Glomerular endothelial cell (primary cell): ENCODE data around the gene SELP. TPM values are rescaled to one million over a fixed set of nuclear protein-coding genes. Genes with fewer than 3 reads are reported as not detected.

Source experiments
- total RNA-seq: library from RNA; depleted of rRNA; stranded (reverse); fragments of >200 nt; gene quantifications from 2 replicates; pipeline ENCODE4 v1.2.3, GENCODE V29; 2015

Gene SELP
- total RNA-seq, 1 donor from 2014 or later, result 27.7 TPM

Other genes starting within 250 kb of the SELP start
- 0.41 and 0.58 TPM in 2 replicates for gene CCDC181, start 202.7 kb downstream of the SELP start, total RNA-seq
- 4.0 and 4.5 TPM in 2 replicates for gene SLC19A2, start 144.2 kb downstream of the SELP start, total RNA-seq
- not detected in 2 replicates for gene F5, start 43.6 kb downstream of the SELP start, total RNA-seq
- gene SELL, start 81.5 kb upstream of the SELP start, total RNA-seq, result 0.05 and 0.88 TPM in 2 replicates
- gene SELE, start 104.0 kb upstream of the SELP start, total RNA-seq, result 5.7 and 52.6 TPM in 2 replicates
- 3.1 and 4.3 TPM in 2 replicates for gene METTL18, start 164.8 kb upstream of the SELP start, total RNA-seq